Keratinocyte (primary cell): ENCODE results near the gene EMCN. TPM values are rescaled to one million over a fixed set of nuclear protein-coding genes. Genes with fewer than 3 reads are reported as not detected.

Experiments used
- DNase-seq: peaks from one replicate; pipeline ENCODE4 v3.0.0-alpha.2; 2011; ENCODE audit warnings: low read depth, missing footprints, low spot score
- FAIRE-seq: peaks from 2 replicates; lab custom pipeline; 2011; peaks lifted over from hg19 to GRCh38; lab: Jason Lieb, UNC
- H2AFZ ChIP-seq: 2 replicates; pipeline ENCODE4 v1.6.0; 2012; ENCODE audit warnings: low read length, control low read depth, inconsistent platforms; ENCODE audit not compliant: control insufficient read depth
- H3K27ac ChIP-seq: 2 replicates; pipeline ENCODE4 v1.5.1; 2011; ENCODE audit warnings: low read length; ENCODE audit not compliant: control insufficient read depth, insufficient read depth
- H3K27me3 ChIP-seq: 3 replicates; pipeline ENCODE4 v1.6.0; 2011; ENCODE audit warnings: low read length; ENCODE audit not compliant: control insufficient read depth, insufficient read depth; ENCODE audit errors: extremely low read depth
- H3K36me3 ChIP-seq, 2 experiments: 2 replicates in 1 of 2; 3 replicates in 1 of 2; pipeline ENCODE4 v1.5.1; 2011; ENCODE audit warnings: low read length in 2 of 2, mild to moderate bottlenecking in 1 of 2; ENCODE audit not compliant: control insufficient read depth in 2 of 2, insufficient read depth in 2 of 2; ENCODE audit errors: extremely low read depth in 1 of 2
- H3K4me1 ChIP-seq: 3 replicates; pipeline ENCODE4 v1.5.1; 2011; ENCODE audit warnings: low read length; ENCODE audit not compliant: control insufficient read depth, insufficient read depth; ENCODE audit errors: extremely low read depth
- H3K4me2 ChIP-seq: 3 replicates; pipeline ENCODE4 v1.6.0; 2011; ENCODE audit warnings: low read depth, low read length; ENCODE audit not compliant: control insufficient read depth, insufficient read depth; ENCODE audit errors: extremely low read depth
- H3K4me3 ChIP-seq, 3 experiments: fragments of 200-600 bp in 1 of 3; sonication (generic) in 1 of 3; 2 replicates in 2 of 3; 3 replicates in 1 of 3; pipeline ENCODE4 v1.5.1; 2011 to 2016; ENCODE audit warnings: low read length in 3 of 3, mild to moderate bottlenecking in 3 of 3, control low read depth in 2 of 3, inconsistent platforms in 1 of 3, low read depth in 1 of 3, mixed read lengths in 1 of 3, mixed run types in 1 of 3, moderate library complexity in 1 of 3; ENCODE audit not compliant: control insufficient read depth in 2 of 3, insufficient read depth in 2 of 3; ENCODE audit errors: extremely low read depth in 1 of 3
- H3K79me2 ChIP-seq: 2 replicates; pipeline ENCODE4 v1.6.0; 2012; ENCODE audit warnings: low read length; ENCODE audit not compliant: control insufficient read depth, insufficient read depth
- H3K9ac ChIP-seq: 3 replicates; pipeline ENCODE4 v1.6.0; 2011; ENCODE audit warnings: low read length; ENCODE audit not compliant: control insufficient read depth, insufficient read depth; ENCODE audit errors: extremely low read depth
- H3K9me1 ChIP-seq: 3 replicates; pipeline ENCODE4 v1.6.0; 2011; ENCODE audit warnings: low read length; ENCODE audit not compliant: control insufficient read depth, insufficient read depth; ENCODE audit errors: extremely low read depth
- H3K9me3 ChIP-seq: 2 replicates; pipeline ENCODE4 v1.5.1; 2012; ENCODE audit warnings: low read depth, low read length; ENCODE audit not compliant: control insufficient read depth
- H4K20me1 ChIP-seq: 3 replicates; pipeline ENCODE4 v1.6.0; 2011; ENCODE audit warnings: low read length; ENCODE audit not compliant: control insufficient read depth, insufficient read depth; ENCODE audit errors: extremely low read depth
- CTCF ChIP-seq, 3 experiments: IDR thresholded peaks in 1 of 3; conservative IDR thresholded peaks in 1 of 3; optimal IDR thresholded peaks in 1 of 3; 2 replicates in 2 of 3; 3 replicates in 1 of 3; pipeline versions ENCODE3 to v1.5.1; 2011; ENCODE audit warnings: low read length in 3 of 3, mild to moderate bottlenecking in 3 of 3, moderate library complexity in 2 of 3, control low read depth in 1 of 3, inconsistent platforms in 1 of 3; ENCODE audit not compliant: insufficient read depth in 2 of 3; ENCODE audit errors: extremely low read depth in 1 of 3
- EZH2 ChIP-seq: IDR thresholded peaks from one replicate; pipeline ENCODE4 v1.6.1; 2012; ENCODE audit warnings: inconsistent platforms, mild to moderate bottlenecking, low read length, moderate library complexity
- dilution Hi-C: fragments of 300-500 bp; cut with MboI; formaldehyde crosslinking; loops from one replicate; pipeline ENCODE4 v1.7.0; 2020; ENCODE audit warnings: low sequenced_read_pairs; ENCODE audit not compliant: extremely low pct_ligation_motif_present
- polyA plus RNA-seq, 5 experiments: library from polyadenylated mRNA; depleted of rRNA in 3 of 5; stranded (reverse) in 3 of 5; stranded (forward) in 1 of 5; unstranded in 1 of 5; fragments of >200 nt; gene quantifications; 1 replicate in 1 of 5; 2 replicates in 3 of 5; 3 replicates in 1 of 5; pipeline versions ENCODE4 v1.2.1 to v1.2.3, GENCODE V29; 2011 to 2012; ENCODE audit warnings: missing spikeins in 2 of 5, low read depth in 1 of 5, low replicate concordance in 1 of 5

The EMCN gene
- polyA plus RNA-seq, 1 donor (not counting 4 experiments of a cell fraction or from before 2014, with no cell fraction given) = not detected

DNA sequence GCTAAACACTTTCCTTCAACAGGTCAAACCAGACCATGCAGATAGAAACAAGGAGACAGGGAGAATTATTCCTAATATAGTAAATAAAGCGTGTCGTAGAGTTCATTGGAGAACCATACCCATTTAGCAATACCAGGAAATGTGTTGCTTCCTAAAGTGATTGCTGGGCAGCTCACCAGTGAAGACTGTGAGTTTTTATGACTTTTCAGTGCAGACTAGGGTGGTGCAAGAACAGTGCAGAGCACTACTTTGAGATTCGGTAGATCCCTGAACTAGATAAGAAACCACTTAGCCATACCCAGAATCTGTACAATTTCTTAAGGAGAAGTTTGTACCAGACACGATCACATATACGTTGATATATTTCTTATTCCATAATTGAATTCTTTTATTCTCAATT, 87.4 kb downstream of the EMCN start:
- TF ChIP-seq EZH2 (no peak), CTCF (optimal IDR thresholded peaks at IDR 0.05 in 1 of 3, IDR thresholded peaks at IDR 0.05 in 1 of 3, conservative IDR thresholded peaks at IDR 0.05 in 1 of 3; ENCODE audit: extremely low read depth in 1 of 3, insufficient read depth in 2 of 3, low read length in 3 of 3) (no peak)
- H3K79me2 ChIP-seq = no peaks in the 10 kb centered on the region
- FAIRE-seq (no peak), DNase-seq (no peak)
- H3K9ac ChIP-seq = no peak overlapping the region
- peaks cover 12% of the 10 kb centered on the region for H3K4me1 ChIP-seq
- H3K9me3 ChIP-seq = no peaks in the 10 kb centered on the region
- H3K27ac ChIP-seq = no peak overlapping the region
- H3K27me3 ChIP-seq = no peaks in the 10 kb centered on the region
- H2AFZ ChIP-seq = no peak overlapping the region
- no peaks in the 10 kb centered on the region for H3K36me3 ChIP-seq
- H3K9me1 ChIP-seq = no peaks in the 10 kb centered on the region
- no peak overlapping the region for H3K4me3 ChIP-seq
- H3K4me2 ChIP-seq = no peak overlapping the region
- H4K20me1 ChIP-seq = no peaks in the 10 kb centered on the region
- dilution Hi-C loops = no loop called here

DNA sequence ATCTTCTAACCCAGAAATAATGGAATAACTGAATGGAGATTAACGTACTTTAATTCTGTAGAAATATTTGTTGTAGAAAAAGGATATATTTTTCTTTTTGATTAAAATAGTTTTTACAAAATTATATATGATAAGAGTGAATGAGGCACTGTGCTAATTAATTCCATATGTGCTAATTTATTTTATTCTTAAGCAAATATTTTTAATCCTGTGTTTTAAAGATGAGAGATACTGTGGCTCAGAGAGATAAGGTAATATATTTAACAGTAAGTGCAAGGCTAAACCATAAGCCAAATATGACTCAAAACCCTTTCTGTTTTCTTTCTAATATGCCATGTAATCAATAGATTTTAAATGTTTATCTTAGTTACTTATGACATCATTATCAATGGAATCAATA, 88.2 kb downstream of the EMCN start:
- H2AFZ ChIP-seq = no peak overlapping the region
- H3K27me3 ChIP-seq = no peaks in the 10 kb centered on the region
- DNase-seq (no peak), FAIRE-seq (no peak)
- H3K27ac ChIP-seq = no peak overlapping the region
- H3K79me2 ChIP-seq = no peaks in the 10 kb centered on the region
- TF ChIP-seq EZH2 (no peak), CTCF (optimal IDR thresholded peaks at IDR 0.05 in 1 of 3, IDR thresholded peaks at IDR 0.05 in 1 of 3, conservative IDR thresholded peaks at IDR 0.05 in 1 of 3; ENCODE audit: extremely low read depth in 1 of 3, insufficient read depth in 2 of 3, low read length in 3 of 3) (no peak)
- dilution Hi-C loops = no loop called here
- no peak overlapping the region for H3K9ac ChIP-seq
- no peak overlapping the region for H3K4me2 ChIP-seq
- H3K36me3 ChIP-seq = no peaks in the 10 kb centered on the region
- no peaks in the 10 kb centered on the region for H3K9me1 ChIP-seq
- H3K4me3 ChIP-seq = no peak overlapping the region
- peaks cover 12% of the 10 kb centered on the region for H3K4me1 ChIP-seq
- H3K9me3 ChIP-seq = no peaks in the 10 kb centered on the region
- H4K20me1 ChIP-seq = no peaks in the 10 kb centered on the region
